DOHH2 (cell line): ENCODE data around the gene SHISA7.

Experiments
- H3F3A ChIP-seq: fragments of 200-600 bp; sonication (generic), shearing (Covaris generic); 2 replicates; pipeline ENCODE4 v1.6.0; 2016; ENCODE audit warnings: antibody characterized with exemption, mild to moderate bottlenecking; ENCODE audit not compliant: control insufficient read depth, insufficient read depth
- H3K27ac ChIP-seq: fragments of 200-600 bp; sonication (generic); 2 replicates; pipeline ENCODE4 v1.5.1; 2014; ENCODE audit warnings: low read depth, mild to moderate bottlenecking, low read length, moderate library complexity
- H3K27me3 ChIP-seq: fragments of 200-600 bp; sonication (generic); 2 replicates; pipeline ENCODE4 v1.6.1; 2014; ENCODE audit warnings: mild to moderate bottlenecking, low read length, mixed read lengths; ENCODE audit not compliant: control insufficient read depth
- H3K36me3 ChIP-seq: fragments of 200-600 bp; sonication (generic); 2 replicates; pipeline ENCODE4 v1.6.1; 2014; ENCODE audit warnings: mild to moderate bottlenecking, low read length, moderate library complexity, mixed read lengths; ENCODE audit not compliant: control insufficient read depth
- H3K4me1 ChIP-seq: fragments of 200-600 bp; sonication (generic); 2 replicates; pipeline ENCODE4 v1.6.1; 2014; ENCODE audit warnings: mild to moderate bottlenecking, low read length, mixed read lengths; ENCODE audit not compliant: control insufficient read depth
- H3K4me2 ChIP-seq: fragments of 200-600 bp; sonication (generic); 2 replicates; pipeline ENCODE4 v1.6.0; 2014; ENCODE audit warnings: mild to moderate bottlenecking, low read length, moderate library complexity
- H3K4me3 ChIP-seq: fragments of 200-600 bp; sonication (generic); 2 replicates; pipeline ENCODE4 v1.5.1; 2014; ENCODE audit warnings: mild to moderate bottlenecking, low read length, mixed read lengths
- H3K79me2 ChIP-seq: fragments of 200-600 bp; sonication (generic); 2 replicates; pipeline ENCODE4 v1.6.1; 2014; ENCODE audit warnings: mild to moderate bottlenecking, low read length, mixed read lengths; ENCODE audit not compliant: control insufficient read depth
- H3K9me2 ChIP-seq: fragments of 200-600 bp; sonication (generic); replicated peaks from 2 replicates; pipeline ENCODE4 v1.6.1; 2014; ENCODE audit warnings: mild to moderate bottlenecking, low read length, mixed read lengths; ENCODE audit not compliant: control insufficient read depth
- H3K9me3 ChIP-seq: fragments of 200-600 bp; sonication (generic); 2 replicates; pipeline ENCODE4 v1.6.1; 2014; ENCODE audit warnings: antibody characterized with exemption, low read length, mixed read lengths; ENCODE audit not compliant: control insufficient read depth, insufficient read depth
- H4K20me1 ChIP-seq: fragments of 200-600 bp; sonication (generic); 2 replicates; pipeline ENCODE4 v1.6.0; 2014; ENCODE audit warnings: low read depth, mild to moderate bottlenecking, antibody characterized with exemption, low read length, moderate library complexity; ENCODE audit not compliant: control insufficient read depth, insufficient read depth
- CTCF ChIP-seq: fragments of 200-600 bp; sonication (generic); IDR thresholded peaks from one replicate; pipeline ENCODE4 v1.5.1; 2014; ENCODE audit warnings: antibody characterized with exemption, mild to moderate bottlenecking, low read depth, low read length; ENCODE audit not compliant: poor library complexity, severe bottlenecking
- EZH2phosphoT487 ChIP-seq: fragments of 200-600 bp; sonication (generic); IDR thresholded peaks from 2 replicates; pipeline ENCODE4 v1.6.1; 2017; ENCODE audit warnings: borderline replicate concordance, mild to moderate bottlenecking, antibody characterized with exemption, low read length, moderate library complexity, mixed read lengths

The SHISA7 gene

DNA sequence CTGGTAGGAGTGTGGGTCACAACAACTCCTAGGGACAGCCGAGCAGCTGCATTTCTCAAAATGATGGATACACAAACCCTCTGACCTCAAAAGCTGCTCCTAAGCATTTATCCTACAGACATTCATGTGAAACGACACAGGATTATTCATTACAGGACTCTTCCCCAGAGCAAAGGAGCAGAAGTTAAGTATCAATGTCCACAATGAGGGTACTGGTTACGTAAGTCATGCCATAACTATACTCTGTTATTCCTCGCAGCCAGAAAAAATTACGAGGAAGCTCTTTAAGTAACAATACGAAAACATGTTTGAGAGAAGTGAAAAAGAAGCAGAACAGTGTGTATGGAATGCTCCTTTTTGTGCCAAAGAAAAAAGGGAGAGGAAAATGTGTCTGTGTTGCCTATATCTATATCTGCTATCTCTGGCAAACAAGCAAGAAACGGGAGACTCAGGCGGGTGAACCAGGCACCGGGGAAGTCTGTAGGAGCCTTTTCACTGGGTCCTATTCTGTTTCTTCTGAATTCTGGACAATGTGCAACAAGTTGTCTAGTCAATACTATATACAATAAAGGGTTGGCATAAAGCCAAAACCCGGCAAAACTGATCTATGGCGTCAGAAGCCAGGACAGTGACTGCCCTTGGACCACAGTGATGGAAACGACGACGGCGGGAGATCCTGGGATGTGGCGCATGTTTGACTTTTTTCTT lies 17.0 kb upstream of the SHISA7 start:
- H3K27ac ChIP-seq = no peak overlapping the region
- no peak for TF ChIP-seq EZH2phosphoT487
- TF ChIP-seq CTCF = no peak

GRCh38 chr19:55459551-55459949 lies 16.4 kb upstream of the SHISA7 start:
- Histone ChIP-seq H3F3A (peaks cover 11% of the 10 kb centered on the region), H3K4me1 (peaks cover 18% of the 10 kb centered on the region), H3K27me3 (no peaks in the 10 kb centered on the region), H3K9me2 (no peaks in the 10 kb centered on the region), H3K36me3 (no peaks in the 10 kb centered on the region), H3K4me2 (peak overlapping the region; percentile 98; the same call in 1 of the 2 replicates), H4K20me1 (0 out of 2 replicates have a peak, but pooled peaks cover 3% of the 10 kb centered on the region), H3K79me2 (peaks cover 16% of the 10 kb centered on the region), H3K9me3 (no peaks in the 10 kb centered on the region), H3K4me3 (no peak overlapping the region), H3K27ac (no peak overlapping the region)
- TF ChIP-seq CTCF (no peak), EZH2phosphoT487 (no peak)

More for the DNA sequence above, 17.0 kb upstream of the SHISA7 start:
- Histone ChIP-seq H3K4me3 (peak overlapping the region; percentile 93; the same call in 1 of the 2 replicates), H3K4me1 (peaks cover 18% of the 10 kb centered on the region), H3K79me2 (peaks cover 16% of the 10 kb centered on the region), H3F3A (peaks cover 11% of the 10 kb centered on the region), H3K9me2 (no peaks in the 10 kb centered on the region), H3K36me3 (no peaks in the 10 kb centered on the region), H4K20me1 (0 out of 2 replicates have a peak, but pooled peaks cover 3% of the 10 kb centered on the region), H3K27me3 (no peaks in the 10 kb centered on the region), H3K4me2 (peak overlapping the region; percentile 98), H3K9me3 (no peaks in the 10 kb centered on the region)

- Histone ChIP-seq H3K4me1 (peaks cover 18% of the 10 kb centered on the region), H4K20me1 (0 out of 2 replicates have a peak, but pooled peaks cover 3% of the 10 kb centered on the region), H3K36me3 (no peaks in the 10 kb centered on the region), H3K9me2 (no peaks in the 10 kb centered on the region), H3K27me3 (no peaks in the 10 kb centered on the region), H3K79me2 (peaks cover 16% of the 10 kb centered on the region), H3F3A (peaks cover 11% of the 10 kb centered on the region), H3K9me3 (no peaks in the 10 kb centered on the region), H3K4me3 (no peak overlapping the region), H3K27ac (no peak overlapping the region), H3K4me2 (no peak overlapping the region)
- TF ChIP-seq CTCF (no peak), EZH2phosphoT487 (no peak)
Measured at GRCh38 chr19:55457683-55458457, 14.8 kb upstream of the SHISA7 start.
